NCI-H2107 treated with DMSO at 0.1 percent for 48 hours (cell line): ENCODE measurements around the gene C4BPB.

Experiments
- DNase-seq: peaks from one replicate; lab custom pipeline; 2025; ENCODE audit not compliant: unreplicated experiment; lab: John Stamatoyannopoulos, UW

Gene C4BPB

DNA sequence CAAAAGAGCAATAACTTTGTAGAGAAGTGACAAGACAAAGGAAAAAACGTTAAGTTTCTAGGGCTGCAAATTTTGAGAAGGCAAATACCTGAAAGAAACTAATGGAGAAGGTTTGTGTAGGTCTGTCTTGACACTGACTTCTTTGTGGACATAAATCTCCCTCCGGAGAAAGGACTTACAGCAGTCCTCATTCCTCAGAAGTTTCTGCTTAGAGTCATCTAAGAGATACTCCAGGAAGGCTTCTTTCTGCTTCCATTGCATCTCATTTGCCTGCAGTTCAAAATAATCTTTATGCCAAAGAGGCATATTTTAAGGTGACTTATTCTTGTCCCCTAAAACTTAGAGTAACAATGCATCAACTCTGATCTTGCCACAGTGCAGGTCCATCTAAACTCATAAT is 4.4 kb upstream of the C4BPB start:
- DNase-seq: no peak

DNA sequence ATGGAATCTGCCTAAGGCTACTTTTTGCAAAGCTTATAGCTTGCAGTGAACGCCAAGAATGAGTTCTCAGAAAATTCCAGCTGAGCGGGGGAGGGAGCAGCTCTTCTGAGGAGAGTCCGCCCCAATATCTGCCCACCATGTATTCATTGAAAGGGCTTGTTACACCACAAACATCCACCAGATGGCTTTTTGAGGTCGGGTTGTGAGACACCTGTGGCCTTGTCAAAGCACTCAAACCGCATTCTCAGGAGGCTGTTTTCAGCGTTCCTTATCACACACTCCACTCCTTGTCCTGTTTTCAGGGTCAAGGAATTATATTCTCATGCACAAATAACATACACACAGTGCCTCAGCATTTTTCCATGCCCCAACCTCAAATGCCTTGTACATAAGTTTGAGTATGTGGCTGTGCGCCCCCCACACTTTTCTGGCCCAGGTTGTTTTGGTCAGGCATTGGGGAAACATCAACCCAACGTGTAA is 3.9 kb upstream of the C4BPB start:
- peak; percentile 71 for DNase-seq

DNA sequence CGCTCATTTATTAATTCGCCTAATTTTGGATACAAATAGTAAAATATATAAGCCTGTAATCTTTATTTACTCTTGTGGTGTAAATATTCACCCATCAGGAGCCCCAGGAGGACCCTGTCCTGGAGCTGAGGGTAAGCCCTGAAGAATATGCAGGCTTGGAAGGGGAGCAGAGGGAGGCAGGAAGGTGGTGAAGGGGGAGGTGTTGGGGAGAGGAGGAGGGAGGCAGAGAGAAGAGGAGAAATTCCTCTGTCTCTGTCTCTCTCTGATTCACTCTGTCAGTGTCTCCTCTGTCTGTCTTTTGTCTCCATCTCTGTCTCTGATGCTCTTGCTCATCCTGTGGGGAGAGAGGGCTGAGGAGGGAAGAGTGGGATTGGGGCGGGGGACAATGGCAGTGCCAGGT is 2.8 kb upstream of the C4BPB start:
- DNase-seq: no peak

DNA sequence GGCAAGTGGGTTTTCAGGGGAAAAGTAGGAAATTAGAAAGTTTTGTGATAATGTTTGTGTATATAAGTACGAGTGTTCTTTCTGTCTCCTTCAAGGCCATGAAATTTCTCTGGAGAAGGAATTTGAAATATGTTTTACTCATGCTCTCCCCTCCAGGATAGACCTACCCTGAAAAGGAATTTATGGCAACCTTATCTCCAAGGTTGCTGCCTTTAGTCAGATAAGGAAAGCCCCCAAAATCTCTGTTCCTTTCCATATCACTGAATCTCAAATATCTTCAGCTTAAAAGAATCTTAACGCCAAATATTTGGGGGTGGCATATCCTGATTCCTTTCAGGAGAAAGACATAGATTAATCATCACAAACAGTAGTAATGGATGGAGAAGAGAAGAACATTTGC is 499 bp upstream of the C4BPB start:
- DNase-seq: no peak

DNA sequence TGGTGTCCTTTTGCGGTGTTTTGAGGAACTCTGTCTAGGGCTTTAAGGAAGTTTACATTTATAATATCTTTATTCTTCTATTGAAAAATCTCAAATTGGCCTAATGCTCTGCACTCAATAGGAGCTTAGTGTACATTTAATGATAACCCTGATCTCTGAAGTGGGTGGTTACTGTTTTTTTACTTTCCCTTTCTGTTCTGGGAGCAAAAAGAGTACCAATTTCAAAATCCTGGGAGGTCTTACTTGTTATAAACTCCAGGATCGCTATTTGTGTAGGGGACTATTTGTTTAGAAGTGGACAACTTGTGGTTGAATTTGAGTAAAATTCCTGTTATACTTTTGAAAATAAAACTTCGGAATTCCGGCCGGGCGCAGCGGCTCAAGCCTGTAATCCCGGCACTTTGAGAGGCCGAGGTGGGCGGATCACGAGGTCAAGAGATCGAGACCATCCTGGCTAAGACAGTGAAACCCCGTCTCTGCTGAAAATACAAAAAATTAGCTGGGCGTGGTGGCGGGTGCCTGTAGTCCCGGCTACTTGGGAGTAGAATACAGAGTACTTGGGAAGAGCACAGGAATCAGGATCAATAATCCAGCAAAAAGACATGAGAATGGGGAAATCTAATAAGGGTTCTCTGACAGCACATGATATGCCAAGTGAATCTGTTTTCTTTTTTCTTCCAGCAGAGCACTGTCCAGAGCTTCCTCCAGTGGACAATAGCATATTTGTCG is 1.1 kb downstream of the C4BPB start:
- DNase-seq: no peak

DNA sequence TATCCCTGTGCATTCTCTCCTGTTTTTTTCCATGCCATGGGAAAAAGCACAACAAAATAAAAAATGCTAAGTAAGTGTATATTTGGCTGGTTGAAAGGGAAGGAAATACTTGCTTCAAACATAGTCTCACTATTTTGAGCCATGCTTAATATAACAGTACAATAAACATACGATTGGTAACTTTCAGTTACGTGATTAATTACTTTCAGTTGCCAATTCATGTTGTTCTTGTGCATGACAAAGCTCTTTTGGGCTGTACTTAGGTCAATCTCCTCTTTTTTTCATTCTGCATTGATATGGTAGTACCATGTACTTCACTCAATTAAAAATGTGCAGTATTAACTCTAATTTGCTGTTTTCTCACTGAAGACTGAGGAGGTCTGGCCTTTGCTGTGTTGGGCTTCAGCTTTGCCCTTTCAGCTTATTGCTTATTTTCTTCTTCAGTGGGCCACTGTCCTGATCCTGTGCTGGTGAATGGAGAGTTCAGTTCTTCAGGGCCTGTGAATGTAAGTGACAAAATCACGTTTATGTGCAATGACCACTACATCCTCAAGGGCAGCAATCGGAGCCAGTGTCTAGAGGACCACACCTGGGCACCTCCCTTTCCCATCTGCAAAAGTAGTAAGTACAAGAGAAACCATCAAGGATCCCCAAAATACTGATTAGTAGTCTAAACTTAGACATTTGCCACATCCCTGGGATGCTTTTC is 2.7 kb downstream of the C4BPB start:
- no peak for DNase-seq

DNA sequence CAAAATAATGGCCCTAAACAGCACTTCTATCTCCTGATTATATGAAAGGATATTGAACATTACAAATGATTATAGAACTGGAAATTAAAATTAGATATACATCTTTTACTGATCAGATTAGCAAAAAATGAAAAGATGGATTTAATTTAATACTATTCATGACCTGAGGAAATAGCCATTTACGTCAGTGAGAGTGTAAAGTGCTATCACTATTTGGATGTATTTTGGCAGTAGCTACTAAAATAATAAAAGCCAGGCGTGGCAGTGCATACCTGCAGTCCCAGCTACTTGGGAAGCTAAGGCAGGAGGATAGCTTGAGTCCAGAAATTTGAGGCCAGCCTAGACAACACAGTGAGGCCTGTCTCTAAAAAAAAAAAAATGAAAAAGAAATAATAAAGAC is 5.3 kb downstream of the C4BPB start:
- no peak for DNase-seq

DNA sequence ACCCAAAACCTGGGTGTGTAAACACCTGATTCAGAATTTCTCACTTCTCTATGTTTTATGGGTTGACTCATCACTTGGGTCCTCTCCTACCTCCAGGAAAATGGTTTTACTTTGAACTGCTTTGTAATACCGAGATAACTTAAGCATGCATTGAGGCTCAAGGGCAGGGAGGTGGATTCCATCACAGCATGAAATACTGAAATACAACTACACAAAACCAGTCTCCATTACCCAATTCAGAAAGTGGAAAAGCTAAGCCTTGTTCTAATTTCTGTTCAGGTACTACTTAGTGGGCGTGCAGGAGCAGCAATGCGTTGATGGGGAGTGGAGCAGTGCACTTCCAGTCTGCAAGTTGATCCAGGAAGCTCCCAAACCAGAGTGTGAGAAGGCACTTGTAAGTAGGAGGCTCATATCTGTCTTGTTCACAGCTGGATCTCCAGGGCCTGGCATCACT is 9.2 kb downstream of the C4BPB start:
- DNase-seq: no peak

DNA sequence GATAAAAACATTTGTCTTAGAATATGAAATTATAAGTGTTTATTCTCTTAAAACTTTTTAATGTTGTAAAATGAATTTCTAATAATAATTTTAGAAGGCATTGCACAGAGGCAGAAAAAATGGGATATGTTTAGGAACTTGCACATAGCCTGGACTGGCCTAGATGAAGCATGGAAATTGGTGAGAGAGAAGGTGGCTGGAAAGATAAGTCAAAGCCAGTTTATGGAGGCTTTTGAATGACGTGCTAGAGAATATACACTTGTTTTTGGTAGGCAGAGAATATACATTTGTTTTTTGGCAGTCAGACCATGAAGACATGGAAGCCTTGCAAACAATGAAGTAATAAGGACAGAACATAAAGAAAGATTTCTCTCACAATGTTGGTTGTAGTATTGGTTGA is 13.1 kb downstream of the C4BPB start:
- DNase-seq: no peak

DNA sequence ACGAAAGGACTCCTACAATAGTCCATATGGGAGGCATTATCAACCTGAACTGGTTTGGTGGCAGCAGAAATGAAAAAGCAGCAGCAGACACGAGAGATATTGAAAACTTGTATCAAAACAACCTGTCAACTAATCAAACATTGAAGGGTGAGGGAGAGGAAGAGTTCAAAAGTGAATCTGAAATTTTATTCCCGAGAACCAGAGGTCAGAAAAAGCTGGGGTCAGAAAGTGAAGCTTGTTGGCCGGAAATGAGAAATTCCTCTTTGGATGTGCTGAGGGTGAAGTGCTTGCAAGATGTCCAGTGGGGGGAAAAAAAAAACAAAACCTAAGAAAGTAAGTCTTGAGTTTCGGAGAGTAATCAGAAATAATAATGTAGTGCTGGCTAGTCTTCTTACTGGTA is 13.5 kb downstream of the C4BPB start:
- no peak for DNase-seq

DNA sequence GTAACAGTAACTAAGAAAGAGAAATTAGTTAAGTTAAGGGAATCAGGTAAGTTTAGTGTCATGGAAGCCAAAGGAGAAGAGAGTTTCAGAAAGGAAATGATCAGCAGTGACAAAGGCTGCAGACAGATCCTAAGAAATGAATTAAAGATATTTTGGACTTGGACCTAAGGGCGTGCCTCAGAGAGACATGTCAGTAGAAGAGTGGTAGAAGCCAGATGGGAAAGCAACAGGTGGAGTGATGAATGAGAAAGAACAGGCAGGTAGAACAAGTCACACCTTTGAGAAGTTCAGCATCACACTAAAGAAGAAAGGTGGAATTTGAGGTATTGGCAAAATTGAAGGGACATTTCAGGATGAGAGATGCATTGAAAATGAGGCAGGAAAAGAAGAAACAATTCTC is 14.0 kb downstream of the C4BPB start:
- DNase-seq: no peak

DNA sequence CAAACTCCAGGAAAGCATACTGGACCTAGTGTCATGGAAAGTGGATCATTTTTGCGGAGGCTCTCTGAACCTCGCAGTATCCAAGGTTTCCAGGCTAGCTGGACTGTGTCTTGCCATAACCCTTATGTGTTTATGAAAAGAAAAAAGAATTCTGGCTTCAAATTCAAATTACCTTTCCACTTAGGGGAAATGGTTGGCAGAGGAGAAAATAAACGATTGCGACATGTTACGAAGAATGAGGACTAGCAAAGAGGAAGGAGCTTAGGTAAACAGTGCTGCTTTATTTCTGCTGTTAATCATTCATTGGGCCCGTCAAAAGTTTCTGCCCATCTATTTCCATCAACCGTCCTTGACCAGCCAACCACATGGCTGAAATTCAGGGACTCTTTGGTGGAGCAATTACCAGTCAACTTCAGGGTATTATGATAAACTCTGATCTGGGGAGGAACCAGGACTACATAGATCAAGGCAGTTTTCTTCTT is 15.3 kb downstream of the C4BPB start, which contains the start of gene C4BPA:
Gene C4BPA, plus strand, starts transcription at position 342 of the 482 bp plus-strand sequence. CDS start 8,793 bp downstream, outside the sequence.
- DNase-seq: no peak

DNA sequence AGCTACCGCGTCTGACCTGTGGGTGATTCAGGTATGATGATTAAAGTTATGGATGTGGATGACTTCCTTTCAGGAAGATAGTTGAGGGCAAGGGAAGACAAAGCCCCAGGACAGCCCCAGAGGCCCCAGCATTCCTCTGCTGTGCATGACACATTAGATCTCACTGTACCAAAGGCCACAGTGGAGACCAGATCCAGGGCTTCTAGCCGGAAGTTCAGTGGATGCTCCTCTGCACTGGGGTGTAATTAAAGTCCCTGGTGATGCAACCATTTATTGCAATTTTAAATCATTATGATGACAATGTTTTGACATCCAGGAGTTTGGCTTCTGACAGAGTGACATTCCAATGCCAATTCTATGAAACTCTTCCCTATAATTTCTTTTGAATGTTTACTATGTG is 20.3 kb downstream of the C4BPB start:
- DNase-seq: no peak

DNA sequence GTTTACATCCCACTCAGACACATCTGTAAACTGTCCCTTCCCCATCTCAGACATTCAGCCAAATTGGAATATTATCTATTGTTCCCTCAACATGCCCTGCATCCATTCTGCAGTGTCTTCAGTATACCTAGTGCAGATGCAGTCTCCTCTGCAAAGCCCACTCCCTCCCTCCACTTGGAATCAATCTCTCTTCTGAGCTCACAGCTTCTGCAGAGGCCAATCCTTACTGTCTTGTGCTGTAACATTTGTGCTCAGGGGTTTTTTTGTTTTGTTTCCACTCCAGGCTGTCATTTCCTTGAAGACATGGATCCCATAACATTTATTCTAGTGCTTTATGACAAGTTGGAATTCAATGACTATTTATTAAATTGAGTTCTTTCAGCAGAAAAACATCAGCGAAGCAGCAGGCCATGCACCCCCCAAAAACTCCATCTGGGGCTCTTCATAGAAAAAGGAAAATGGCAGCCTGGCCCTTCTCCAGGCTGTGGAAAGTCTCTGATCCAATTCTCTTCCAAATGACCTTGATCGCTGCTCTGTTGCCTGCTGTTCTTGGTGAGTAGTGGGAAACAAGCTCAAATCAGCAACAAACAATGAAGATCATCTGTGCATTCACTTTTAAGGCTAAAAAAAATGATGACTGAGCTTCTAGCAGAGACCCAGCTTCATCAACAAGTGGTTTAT is 24.1 kb downstream of the C4BPB start:
- no peak for DNase-seq

DNA sequence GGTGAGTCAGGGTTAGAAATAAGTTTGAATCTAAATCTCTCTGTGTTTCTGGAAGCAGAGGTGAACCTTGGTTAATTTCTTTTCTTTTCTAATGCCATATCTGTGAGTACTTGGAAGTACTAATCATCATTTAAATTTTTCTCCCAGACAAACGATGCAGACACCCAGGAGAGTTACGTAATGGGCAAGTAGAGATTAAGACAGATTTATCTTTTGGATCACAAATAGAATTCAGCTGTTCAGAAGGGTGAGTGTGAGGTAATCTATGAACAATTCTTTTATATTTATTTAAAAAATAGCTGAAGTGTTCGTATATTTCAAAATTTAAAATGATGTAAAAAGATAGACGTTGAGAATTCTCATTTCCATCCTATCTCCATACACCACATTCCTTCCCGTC is 26.6 kb downstream of the C4BPB start:
- no peak for DNase-seq

DNA sequence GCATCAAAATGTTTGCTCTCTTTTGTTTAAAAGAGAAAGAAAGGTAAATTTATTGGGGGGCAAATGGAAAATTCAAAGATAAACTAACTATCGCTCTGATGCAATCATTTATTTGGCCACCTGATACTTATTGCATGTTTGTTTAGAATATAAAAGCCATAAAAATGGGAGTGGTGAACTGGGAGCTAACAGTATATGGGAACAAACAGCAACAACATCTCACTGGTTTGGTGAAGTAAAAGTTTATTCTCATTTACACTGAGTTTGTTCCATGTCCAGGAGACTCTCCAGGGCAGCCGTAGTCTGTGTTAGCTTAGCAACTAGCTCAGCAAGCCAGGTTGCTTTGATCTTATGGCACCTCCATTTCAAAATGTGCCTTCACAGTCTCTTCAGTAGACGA is 35.7 kb downstream of the C4BPB start:
- DNase-seq: no peak

DNA sequence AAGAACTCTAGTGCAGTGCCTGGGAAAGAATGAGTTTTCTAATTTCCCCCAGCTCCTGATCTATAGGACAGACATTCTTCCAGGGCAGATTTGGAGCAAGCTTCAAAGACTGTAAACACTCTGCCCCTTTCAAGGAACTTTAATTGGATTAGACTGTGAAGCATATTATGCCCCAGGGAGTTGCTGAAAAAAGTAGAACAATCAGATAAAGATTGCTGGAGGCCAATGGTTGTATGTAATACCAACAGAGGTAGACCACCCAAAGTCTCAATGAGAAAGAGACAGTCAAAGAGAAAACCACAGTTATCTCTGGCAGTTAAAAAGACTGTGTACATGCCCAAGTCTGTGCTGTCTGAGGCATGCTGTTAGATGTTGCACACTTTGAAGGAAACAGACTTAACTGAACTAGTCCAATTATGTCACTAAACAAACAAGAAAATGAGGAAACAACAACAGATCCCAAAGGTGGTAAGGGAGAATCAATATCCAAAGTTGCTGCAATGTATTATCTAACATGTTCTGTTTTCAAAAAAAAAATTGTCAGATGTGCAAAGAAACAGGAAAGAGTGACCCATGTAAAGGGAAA is 39.8 kb downstream of the C4BPB start:
- no peak for DNase-seq

DNA sequence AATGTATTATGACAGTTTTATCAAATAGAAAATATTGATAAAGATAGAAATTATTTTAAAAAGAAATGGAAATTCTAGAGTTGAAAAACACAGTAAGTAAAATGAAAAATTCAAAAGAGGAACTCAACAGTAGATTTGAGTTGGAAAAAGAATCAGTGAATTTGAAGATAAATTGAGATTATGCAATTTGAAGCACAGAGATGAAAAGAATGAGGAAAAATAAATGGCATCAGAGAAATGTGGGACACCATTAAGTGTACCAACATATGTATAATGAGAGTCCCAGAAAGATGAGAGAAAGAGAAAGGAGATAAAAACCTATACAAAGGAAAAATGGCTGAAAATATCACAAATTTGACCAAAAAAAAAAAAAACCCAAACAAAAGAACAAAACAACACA is 40.4 kb downstream of the C4BPB start:
- no peak for DNase-seq

DNA sequence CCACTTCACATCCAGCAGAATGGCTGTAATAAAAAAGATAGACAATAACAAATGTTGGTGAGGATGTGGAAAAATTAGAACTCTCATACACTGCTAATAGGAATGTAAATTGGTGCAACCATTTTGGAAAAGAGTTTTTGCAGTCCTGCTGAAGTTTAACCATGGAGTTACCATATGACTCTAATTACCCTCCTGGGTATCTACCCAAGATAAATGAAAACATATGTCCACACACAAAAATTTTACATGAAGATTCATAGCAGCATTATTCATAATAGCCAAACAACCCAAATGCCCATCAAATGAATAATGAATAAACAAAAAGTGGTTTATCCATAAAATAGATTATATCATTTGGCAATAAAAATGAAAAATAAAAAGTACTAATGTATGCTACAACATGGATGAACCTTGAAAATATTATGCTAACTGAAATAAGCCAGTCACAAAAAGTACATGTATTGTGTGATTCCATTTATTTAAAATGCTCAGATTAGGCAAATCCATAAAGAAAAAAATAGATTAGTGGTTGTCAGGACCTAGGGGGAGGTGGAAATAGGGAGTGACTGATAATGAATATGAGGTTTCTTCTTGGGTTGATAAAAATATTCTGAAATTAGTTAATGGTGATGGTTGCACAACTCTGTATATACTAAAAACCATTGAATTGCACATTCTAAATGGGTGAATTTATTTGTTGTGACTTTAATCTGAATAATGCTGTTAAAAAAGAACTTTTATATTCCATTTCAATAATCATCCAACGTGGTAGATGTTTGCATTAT is 41.8 kb downstream of the C4BPB start:
- DNase-seq: no peak

DNA sequence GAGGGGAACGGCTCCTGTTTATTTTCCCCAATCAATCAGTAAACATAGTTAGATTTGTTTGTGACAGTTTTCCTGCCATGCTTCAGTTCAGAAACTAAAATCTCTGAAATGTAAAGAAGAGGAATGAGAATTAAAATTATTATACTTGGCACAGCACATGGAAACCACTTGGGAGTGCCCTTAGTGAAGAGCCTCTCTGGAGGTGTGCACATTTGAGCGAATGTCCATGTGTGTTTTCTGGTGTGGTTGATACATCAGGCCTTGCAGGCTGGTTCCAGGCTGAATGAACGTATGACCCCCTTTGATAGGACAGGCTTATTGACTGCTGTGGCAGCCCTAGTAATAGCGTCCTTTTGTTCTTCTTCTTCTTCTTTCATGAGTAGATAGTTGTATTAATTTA is 42.5 kb downstream of the C4BPB start:
- DNase-seq: no peak

DNA sequence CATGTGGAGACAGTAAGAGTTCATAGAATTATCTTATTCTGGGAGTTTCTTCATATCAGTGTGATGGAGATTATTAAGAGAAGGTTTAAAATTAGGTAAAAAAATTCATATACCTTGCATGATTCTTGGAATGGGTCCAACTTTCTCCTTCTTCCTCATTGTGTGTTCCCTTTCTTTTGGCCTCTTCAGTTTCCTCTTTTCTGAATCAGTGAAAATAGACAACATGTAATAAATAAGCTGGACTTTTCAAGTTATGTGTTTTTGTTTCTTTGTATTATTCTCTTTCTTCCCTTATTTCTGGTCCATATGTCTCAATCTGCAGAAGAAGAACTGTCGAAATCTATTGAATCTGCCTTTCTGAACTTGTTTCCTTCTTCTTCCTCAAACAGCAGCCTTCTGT is 45.9 kb downstream of the C4BPB start:
- no peak for DNase-seq
